ENCODE results near the gene CHID1.
A peak's percentile ranks its signal among the peaks of the same experiment; 100 is the strongest.

Gene CHID1

GRCh38 chr11:932435-932834 lies 21.8 kb upstream of the CHID1 start:
- DNase-seq = no peak

GRCh38 chr11:931385-931784 lies 20.8 kb upstream of the CHID1 start:
- no peak for DNase-seq

- no peak for DNase-seq
These were observed 18.8 kb upstream of the CHID1 start for GRCh38 chr11:929405-929804.

GRCh38 chr11:928786-929185 lies 18.2 kb upstream of the CHID1 start:
- no peak for DNase-seq

GRCh38 chr11:927871-928270 lies 17.3 kb upstream of the CHID1 start:
- DNase-seq = peak; percentile 7

GRCh38 chr11:926341-926916 lies 15.8 kb upstream of the CHID1 start:
- no peak for DNase-seq

GRCh38 chr11:925496-926301 lies 15.1 kb upstream of the CHID1 start, which contains the start of gene AP2A2:
AP2A2 (plus strand) TSS chr11:925870; CDS start chr11:926022, 152 bp downstream.
- DNase-seq = peak; percentile 84

- DNase-seq = no peak
These were observed 14.5 kb upstream of the CHID1 start for GRCh38 chr11:925158-925495.

GRCh38 chr11:924406-925157 lies 14.0 kb upstream of the CHID1 start:
- DNase-seq = no peak

- DNase-seq = no peak
These were observed 13.2 kb upstream of the CHID1 start for GRCh38 chr11:923691-924405.

GRCh38 chr11:921921-922678 lies 11.5 kb upstream of the CHID1 start:
- DNase-seq = no peak

- no peak for DNase-seq
These were observed 6.8 kb upstream of the CHID1 start for GRCh38 chr11:917426-917825.

- no peak for DNase-seq
These were observed 4.3 kb upstream of the CHID1 start for GRCh38 chr11:914747-915501.

GRCh38 chr11:914204-914603 lies 3.6 kb upstream of the CHID1 start:
- no peak for DNase-seq

GRCh38 chr11:913043-913442 lies 2.4 kb upstream of the CHID1 start:
- no peak for DNase-seq

- no peak for DNase-seq
These were observed 1.7 kb upstream of the CHID1 start for GRCh38 chr11:912266-912665.

GRCh38 chr11:911890-912219 lies 1.2 kb upstream of the CHID1 start:
- DNase-seq = no peak

GRCh38 chr11:911031-911889 lies 650 bp upstream of the CHID1 start:
- DNase-seq = no peak

GRCh38 chr11:910044-910588 lies 494 bp downstream of the CHID1 start:
- no peak for DNase-seq

GRCh38 chr11:909406-909805 lies 1.2 kb downstream of the CHID1 start:
- DNase-seq = no peak

GRCh38 chr11:908273-908672 lies 2.3 kb downstream of the CHID1 start:
- DNase-seq = no peak

Measured in effector CD8-positive, alpha-beta T cell (primary cell).